Measurements from ENCODE around the gene MAP4K4.
A peak's percentile ranks its signal among the peaks of the same experiment; 100 is the strongest.

Gene MAP4K4

DNA sequence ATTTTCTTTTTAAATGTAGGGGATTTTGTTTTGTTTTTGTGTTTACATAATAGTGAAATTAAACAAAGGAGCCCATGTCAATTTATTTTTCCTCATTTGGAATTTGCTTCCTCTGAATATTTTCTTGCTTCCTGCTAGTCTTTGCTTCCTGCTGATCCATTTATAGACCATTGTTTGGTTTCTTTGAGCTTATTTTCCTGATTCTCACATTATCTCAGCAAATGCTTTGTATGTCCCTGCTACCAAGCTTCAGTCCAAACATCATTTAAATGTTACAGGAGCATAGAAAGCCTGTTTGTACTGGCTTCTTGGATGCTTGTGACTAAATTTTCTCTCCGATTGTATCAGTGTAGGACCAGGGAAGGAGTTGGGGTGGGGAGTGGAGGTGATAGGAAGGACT lies 166.9 kb downstream of the MAP4K4 start:
- no peak for DNase-seq (ENCODE audit: low read depth, low spot score)

DNA sequence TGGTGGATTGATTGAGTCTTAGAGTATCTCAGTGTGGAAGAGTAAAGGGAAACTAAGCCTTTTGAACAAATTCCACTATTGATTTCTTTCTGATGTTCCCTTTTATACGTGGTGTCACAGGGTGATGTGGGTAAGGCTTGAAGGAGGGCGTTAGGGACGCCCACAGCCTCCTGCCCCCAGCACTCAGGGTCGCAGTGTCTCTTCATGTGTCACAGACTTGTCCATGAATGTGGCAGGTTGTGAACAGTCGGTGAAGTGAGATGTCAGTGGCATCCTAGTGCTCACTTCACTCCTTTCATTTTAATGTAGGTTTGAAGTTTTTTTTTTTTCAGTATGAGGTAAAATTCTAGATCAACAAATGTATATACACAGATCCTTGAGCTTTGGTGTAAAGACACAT lies 171.0 kb downstream of the MAP4K4 start:
- DNase-seq (ENCODE audit: low read depth, low spot score): no peak

DNA sequence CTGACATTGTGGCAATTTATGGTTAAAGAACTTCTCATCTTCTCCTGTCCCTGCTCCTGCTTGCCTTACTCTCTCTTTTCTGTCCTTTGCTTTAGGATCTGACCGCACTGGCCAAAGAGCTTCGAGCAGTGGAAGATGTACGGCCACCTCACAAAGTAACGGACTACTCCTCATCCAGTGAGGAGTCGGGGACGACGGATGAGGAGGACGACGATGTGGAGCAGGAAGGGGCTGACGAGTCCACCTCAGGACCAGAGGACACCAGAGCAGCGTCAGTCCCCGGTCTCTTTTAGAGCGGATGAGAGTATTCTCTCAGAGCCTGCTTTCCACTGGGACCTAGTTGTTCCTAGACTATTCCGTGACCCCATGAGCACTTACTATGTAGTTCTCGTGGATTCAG lies 172.0 kb downstream of the MAP4K4 start:
- DNase-seq (ENCODE audit: low read depth, low spot score): no peak

DNA sequence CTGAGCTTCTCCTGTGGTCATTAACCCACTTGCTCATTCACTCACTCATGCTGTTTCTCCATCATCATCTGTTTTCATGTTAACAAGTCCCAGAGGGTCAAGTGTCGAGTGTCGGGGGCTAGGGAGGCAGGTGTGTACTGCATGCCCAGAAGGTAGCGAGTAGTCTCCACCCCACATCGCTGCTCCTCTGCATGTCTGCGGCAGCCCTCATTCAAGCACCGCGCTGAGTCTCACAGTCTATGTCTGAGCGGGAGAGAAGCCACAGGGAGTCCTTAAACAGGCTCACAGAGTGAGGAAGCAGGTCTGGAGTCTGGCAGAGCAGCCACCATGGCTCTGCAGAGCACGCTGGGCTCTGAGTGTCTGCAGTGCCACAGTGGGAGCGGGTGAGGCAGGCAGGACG lies 172.9 kb downstream of the MAP4K4 start:
- DNase-seq (ENCODE audit: low read depth, low spot score): no peak

DNA sequence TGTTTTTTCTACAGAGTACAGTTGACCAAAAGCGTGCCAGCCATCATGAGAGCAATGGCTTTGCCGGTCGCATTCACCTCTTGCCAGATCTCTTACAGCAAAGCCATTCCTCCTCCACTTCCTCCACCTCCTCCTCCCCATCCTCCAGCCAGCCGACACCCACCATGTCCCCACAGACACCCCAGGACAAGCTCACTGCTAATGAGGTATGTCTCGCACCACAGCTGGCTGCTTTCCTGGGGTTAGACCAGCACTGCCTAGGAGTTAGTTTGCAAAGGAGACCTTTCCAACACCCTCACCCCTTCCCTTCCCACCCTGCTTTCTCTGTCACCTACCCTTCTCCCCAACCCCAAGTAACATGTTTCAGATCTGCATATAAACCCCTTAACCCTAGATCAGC lies 174.0 kb downstream of the MAP4K4 start:
- DNase-seq (ENCODE audit: low read depth, low spot score): no peak

DNA sequence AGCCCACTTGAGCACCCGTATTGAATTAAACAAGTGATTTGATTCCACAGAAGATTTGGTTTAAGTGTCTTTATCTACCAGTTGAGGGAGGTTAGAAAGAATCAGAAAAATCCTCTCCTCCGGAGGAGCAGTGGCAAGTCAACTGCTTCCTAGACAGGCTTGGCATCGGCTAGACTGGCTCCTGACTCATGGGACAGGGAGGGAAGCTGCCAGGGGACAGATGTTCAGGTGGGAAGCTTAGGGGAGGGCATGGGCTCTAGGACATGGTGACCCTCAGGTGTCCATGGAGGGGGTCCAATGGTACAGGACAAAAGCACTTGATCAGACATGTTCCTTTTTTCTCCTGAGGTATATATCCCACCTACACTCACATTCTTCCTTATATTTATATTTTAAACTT lies 175.0 kb downstream of the MAP4K4 start:
- DNase-seq (ENCODE audit: low read depth, low spot score): no peak

DNA sequence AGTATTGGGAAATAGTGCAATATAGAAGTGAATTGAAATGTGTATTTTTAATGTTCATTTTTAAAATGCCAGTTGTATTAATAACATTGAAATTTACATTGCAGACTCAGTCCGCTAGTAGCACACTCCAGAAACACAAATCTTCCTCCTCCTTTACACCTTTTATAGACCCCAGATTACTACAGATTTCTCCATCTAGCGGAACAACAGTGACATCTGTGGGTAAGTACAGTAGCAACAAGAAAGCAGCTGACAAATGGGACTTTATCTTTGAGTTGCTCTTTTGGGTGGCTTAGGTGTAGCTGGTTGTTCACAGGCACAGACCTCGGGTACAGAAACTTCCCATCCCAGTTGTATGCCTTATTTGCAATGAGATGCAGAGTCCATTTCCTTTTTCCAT lies 176.0 kb downstream of the MAP4K4 start:
- DNase-seq (ENCODE audit: low read depth, low spot score): no peak

DNA sequence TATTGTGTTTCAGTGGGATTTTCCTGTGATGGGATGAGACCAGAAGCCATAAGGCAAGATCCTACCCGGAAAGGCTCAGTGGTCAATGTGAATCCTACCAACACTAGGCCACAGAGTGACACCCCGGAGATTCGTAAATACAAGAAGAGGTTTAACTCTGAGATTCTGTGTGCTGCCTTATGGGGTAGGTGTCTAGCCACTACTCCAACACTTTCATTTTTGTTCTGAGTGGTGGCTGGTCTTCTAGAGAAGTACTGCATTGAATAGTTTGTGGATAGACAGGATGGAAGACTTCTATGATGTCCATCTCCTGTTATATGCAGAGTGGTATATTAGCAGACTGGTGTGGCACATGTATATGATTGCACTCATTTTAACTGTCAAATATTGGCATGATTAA lies 176.6 kb downstream of the MAP4K4 start:
- DNase-seq (ENCODE audit: low read depth, low spot score): no peak

DNA sequence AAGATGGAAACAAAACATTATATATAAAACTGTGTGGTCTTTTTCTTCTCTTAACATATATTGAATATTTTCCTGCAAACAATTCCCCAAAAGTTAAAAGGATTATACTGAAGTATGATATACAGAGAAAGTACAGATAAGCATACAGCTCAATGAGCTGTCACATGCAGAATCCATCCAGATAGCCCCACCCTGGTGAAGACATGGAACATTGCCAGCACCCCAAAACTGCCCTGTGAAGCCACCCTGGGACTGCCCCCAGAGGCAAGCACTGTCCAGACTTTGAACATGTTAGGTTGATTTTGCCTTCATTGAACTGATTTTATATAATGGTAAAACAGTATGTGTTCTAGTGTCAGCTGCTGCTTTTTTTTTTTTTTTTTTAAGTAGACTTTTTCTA lies 182.0 kb downstream of the MAP4K4 start:
- DNase-seq (ENCODE audit: low read depth, low spot score): no peak

DNA sequence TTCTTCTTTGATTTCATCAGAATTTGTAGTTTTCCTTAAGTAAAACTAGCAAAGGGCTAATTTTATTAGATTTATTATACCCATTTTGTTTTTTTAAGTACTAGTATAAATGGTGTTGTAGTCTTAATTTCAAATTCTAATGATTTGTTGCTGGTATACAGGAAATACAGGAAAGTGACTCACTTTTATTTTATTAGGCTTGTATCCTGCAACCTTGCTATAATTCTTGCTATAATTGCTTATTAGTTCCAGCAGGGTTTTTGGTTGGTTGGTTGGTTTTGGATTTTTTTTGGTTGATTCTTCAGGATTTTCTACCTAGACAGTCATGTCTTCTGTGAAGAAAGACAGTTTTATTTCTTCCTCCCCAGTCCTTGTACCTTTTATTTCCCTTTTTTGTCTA lies 183.6 kb downstream of the MAP4K4 start:
- no peak for DNase-seq (ENCODE audit: low read depth, low spot score)

DNA sequence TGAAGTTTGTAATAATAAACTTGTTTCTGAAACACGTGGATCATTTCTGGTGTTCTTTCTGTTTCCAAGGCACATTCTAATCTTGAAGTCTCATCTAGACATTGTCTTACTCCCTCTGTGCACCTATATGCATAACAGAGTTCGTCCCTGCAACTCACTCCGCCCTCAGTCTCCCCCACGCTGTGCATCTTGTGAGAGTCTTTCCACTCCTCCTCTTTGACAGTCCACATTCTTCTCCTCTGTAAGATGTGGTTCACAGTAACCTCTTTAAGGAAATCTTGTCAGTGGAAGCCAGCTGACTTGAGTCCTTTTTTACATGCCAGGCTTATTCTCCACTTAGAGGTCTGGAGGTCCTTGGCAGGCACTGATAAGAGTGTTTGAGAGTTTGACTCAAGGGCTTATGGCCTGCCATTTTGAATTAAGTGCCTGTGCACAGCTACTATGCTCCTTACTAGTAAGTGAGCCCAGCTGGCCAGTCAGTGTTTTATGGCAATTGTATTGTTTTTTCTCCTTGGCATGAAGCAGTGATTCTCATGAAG lies 185.3 kb downstream of the MAP4K4 start:
- no peak for DNase-seq (ENCODE audit: low read depth, low spot score)

DNA sequence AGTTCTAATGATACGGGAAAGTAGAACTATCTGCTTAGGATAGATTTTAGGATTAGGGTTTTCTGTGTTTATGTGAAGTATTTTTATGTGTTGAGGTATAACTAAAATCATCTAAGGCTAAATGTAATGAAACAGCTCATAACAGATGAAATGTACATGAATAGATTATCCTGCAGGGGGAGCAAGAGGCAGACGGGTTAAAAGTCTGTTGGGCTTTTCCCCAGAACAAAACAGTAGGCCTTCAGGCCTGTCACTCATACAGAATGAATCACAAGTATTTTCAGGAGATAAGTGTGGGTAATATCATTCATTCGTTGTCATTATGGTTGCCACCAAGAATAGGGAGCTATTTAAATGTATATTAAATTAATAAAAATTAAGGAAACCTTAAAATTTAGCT lies 186.4 kb downstream of the MAP4K4 start:
- DNase-seq (ENCODE audit: low read depth, low spot score): no peak

DNA sequence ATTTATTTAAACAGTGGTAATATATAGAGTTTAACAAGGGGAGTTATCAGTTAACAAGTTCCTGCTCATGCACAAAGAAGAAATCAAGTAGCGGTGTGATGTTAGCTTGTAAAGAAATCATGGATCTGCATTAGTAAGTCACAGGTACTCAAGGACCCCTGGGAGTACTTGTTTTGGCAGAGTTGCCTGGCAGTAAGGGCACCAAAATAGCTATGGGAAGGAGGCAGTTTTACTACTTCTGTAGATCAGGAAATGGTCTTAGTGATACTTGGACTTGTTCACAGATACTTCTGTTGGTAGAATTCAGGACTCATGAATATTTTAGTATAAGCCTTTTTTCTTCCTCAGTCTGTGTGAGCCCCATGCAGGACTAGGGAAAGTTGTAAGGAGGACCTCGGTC lies 186.9 kb downstream of the MAP4K4 start:
- no peak for DNase-seq (ENCODE audit: low read depth, low spot score)

DNA sequence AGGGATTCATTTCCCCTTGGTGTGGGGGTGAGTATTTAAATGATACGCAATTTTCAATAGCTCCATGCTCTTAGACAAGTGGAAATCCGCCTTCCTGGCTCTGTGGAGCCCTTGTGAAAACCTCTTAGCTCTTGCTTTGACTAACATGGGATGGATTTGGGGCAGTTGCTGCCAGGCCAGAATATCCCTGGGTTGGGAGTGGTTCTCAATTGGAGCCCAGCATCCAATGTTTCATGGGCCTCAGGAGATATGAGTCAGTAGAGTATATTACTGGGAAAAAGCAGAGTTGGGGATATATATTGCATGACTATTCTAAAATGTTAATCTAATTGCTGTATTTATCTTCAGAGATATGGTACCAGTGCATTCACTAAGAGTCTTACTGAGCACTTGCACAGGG lies 189.8 kb downstream of the MAP4K4 start:
- no peak for DNase-seq (ENCODE audit: low read depth, low spot score)

DNA sequence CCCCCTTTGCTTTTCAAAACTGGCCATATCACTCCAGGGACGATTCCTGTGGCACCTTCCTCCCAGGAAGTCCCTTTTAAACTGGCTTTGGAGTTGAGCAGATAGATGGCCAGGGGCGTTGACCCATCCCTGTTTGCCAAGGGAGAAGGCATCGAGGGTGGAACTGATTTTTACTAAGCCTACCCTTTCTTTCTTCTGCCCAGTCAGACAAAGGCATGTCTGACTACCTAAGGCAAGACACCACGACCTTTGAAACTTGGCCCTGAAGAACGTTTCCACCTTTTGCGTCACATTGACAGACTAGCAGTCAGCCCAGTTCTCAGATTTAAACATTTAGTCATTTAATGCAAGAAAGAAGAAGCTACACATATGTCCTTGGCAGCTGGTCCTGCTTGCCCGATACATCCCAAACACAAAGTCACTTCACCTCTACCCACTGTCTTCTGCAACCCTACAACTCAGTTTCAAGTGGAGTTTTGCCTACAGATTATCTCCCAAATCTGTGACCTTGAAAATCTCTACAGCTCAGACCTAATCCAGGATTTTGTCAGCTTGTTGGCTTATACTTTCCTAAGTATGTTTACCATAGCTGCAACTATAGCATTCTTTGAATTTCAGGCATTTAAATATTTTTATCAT lies 192.1 kb downstream of the MAP4K4 start:
- no peak for DNase-seq (ENCODE audit: low read depth, low spot score)

DNA sequence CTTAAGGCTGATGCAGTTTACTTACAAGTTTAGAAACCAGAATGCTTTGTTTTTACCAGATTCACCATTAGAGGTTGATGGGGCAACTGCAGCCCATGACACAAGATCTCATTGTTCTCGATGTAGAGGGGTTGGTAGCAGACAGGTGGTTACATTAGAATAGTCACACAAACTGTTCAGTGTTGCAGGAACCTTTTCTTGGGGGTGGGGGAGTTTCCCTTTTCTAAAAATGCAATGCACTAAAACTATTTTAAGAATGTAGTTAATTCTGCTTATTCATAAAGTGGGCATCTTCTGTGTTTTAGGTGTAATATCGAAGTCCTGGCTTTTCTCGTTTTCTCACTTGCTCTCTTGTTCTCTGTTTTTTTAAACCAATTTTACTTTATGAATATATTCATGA lies 194.9 kb downstream of the MAP4K4 start:
- DNase-seq (ENCODE audit: low read depth, low spot score): no peak

DNA sequence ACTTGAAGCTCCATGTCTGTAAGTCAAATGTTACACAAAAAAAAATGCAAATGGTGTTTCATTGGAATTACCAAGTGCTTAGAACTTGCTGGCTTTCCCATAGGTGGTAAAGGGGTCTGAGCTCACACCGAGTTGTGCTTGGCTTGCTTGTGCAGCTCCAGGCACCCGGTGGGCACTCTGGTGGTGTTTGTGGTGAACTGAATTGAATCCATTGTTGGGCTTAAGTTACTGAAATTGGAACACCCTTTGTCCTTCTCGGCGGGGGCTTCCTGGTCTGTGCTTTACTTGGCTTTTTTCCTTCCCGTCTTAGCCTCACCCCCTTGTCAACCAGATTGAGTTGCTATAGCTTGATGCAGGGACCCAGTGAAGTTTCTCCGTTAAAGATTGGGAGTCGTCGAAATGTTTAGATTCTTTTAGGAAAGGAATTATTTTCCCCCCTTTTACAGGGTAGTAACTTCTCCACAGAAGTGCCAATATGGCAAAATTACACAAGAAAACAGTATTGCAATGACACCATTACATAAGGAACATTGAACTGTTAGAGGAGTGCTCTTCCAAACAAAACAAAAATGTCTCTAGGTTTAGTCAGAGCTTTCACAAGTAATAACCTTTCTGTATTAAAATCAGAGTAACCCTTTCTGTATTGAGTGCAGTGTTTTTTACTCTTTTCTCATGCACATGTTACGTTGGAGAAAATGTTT lies 196.3 kb downstream of the MAP4K4 start:
- peak; percentile 77 for DNase-seq (ENCODE audit: low read depth, low spot score)

DNA sequence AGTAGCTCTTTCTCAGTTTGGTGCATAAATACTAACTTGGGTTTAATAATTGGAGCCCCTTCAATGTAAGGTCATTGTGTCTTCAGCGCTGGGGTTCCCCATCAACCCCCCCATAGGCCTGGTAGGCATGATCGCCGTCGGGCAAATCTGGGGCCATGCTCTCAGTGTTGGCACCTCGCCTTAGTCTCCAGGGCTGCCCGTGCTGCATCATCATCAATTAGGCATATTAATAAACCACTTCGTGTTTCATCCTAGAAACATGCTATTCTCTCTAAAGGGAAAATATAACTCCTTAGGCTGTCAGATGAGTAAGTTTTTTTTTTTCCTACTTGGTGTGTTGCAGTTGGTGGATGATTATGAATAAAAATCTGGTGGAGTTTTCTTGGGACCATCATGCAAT lies 197.5 kb downstream of the MAP4K4 start:
- no peak for DNase-seq (ENCODE audit: low read depth, low spot score)

DNA sequence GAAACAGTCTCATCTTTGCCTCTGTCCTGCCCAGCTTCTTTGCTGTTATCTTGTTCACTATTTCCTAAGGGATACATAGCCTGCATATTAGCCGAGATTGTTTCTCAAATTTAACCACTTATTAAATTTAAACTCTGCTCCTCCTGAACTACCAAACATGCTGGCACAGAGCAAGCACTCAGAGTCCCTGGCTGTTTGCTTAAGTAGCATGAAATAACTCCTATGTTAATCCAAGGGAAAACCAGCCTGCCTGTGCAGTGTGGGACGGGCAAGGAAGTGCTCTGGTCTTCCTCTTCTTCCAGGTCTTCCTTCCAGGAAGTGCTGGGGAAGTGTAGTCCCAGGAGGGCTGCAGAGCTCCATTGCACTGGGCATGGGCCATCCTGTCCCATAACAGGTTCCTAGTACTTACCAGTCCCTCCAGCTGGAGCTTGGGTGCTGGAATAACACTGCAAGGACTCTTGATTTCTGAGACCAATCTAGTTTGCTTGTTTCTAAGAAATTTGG lies 198.4 kb downstream of the MAP4K4 start:
- no peak for DNase-seq (ENCODE audit: low read depth, low spot score)

DNA sequence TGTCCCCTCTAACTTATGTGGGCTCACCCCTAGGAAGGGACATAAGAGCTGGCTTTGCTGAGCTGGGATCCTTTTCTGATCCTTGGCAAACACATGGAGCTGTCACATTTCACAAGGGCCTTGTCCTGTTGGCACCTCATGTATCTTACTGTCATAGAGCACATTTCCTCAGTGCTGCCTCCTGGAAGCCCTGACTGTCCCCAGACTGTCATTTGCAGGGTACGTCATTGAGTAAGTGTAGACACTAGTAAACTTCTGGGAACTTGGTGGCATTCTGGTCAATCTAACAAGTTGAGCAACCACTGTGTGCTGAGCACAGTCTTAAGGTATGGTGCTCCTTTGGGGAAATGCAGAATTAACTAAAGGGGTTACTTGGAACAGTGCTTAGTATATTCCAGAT lies 199.8 kb downstream of the MAP4K4 start:
- DNase-seq (ENCODE audit: low read depth, low spot score): no peak

DNA sequence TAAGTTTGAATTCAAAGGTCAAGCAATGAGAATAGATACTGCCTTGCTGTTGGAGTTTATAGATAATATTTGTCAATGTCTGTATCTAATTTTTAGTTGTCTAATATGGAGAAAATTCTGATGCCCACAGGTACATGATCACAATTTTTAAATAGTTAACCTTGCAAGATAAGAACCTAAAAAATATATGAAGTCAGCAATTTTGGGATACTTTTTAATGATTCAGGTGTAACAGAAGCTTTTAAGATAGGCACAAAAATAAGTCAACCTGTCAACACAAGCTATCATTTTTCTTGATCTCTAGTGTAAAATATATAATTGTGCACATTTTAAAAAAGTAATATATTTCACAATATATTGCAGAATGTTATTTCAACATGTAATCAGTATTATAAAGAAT lies 201.8 kb downstream of the MAP4K4 start:
- no peak for DNase-seq (ENCODE audit: low read depth, low spot score)

DNA sequence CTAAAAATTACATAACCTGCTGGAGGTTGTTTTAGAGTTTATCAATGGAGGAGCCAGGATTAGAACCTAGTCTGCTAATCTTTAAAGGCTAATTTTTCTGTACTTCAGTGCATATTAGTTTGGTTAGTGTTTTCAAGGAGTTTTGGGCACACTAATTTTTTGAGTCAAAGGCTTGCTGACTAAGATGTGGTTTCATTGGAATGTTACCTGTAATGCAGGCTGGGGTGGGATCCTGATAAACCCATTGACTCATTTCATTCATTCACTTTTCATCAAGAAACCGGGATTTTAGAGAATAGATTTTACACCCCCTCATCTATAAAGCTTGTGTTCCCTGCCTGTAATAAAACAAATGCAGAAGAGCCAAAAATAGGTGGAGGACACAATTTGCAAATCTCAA lies 202.4 kb downstream of the MAP4K4 start:
- no peak for DNase-seq (ENCODE audit: low read depth, low spot score)

DNA sequence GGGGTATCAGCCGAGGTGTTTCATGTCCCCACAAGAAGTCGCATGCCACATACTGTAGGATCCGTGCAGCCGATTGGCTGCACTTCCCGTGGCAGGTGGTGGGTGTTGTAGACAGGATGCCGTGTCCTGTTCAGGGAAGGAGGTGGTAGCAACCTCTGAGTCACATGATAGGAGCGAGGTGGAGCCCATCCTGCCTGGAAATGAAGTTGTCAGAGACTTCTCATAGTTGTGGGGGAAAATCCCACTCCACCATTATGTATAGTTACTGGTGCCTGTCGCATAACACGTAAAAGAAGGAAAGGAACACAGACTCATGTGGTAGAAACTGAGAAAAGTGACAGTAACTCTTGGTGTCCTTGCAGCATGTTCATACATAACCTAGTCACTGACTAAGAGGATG lies 202.9 kb downstream of the MAP4K4 start:
- DNase-seq (ENCODE audit: low read depth, low spot score): no peak

Data from ELF-1 (cell line).